ENCODE measurements around the gene CENPVL1. TPM values are rescaled to one million over a fixed set of nuclear protein-coding genes. Genes with fewer than 3 reads are reported as not detected.
A peak's percentile ranks its signal among the peaks of the same experiment; 100 is the strongest.
"Not testable (repeated sequence)": the region's sequence is repeated elsewhere in the genome, so short reads cannot be mapped to it uniquely, and the experiment has no call there.

The CENPVL1 gene
- total RNA-seq = 3.3 TPM

- not testable (repeated sequence) for DNase-seq (ENCODE audit: low spot score in 2 of 2); FAIRE-seq
Observed at GRCh38 chrX:51710277-51711164, at the start of gene CENPVL1. TSS of gene CENPVL1 (plus strand) at chrX:51710512. CDS start at chrX:51710512, 0 bp downstream.

GRCh38 chrX:51665981-51666380 is 44.3 kb upstream of the CENPVL1 start:
- no peak for FAIRE-seq
- DNase-seq (ENCODE audit: low spot score in 2 of 2) = no peak

- DNase-seq (ENCODE audit: low spot score in 2 of 2); FAIRE-seq: not testable (repeated sequence)
Observed at GRCh38 chrX:51679689-51680433, 30.5 kb upstream of the CENPVL1 start.

GRCh38 chrX:51681808-51682719 is 28.2 kb upstream of the CENPVL1 start:
- DNase-seq (ENCODE audit: low spot score in 2 of 2); FAIRE-seq: not testable (repeated sequence)

GRCh38 chrX:51682720-51683062 is 27.6 kb upstream of the CENPVL1 start, which contains the start of gene CENPVL2:
TSS of gene CENPVL2 (minus strand) at chrX:51682831. CDS start at chrX:51682831, 0 bp downstream.
- not testable (repeated sequence) for DNase-seq (ENCODE audit: low spot score in 2 of 2); FAIRE-seq

GRCh38 chrX:51694254-51694653 is 16.1 kb upstream of the CENPVL1 start:
- DNase-seq (ENCODE audit: low spot score in 2 of 2) = no peak
- FAIRE-seq = no peak

GRCh38 chrX:51697397-51697796 is 12.9 kb upstream of the CENPVL1 start:
- DNase-seq (ENCODE audit: low spot score in 2 of 2) = no peak
- FAIRE-seq = no peak

GRCh38 chrX:51712943-51713647 is 2.8 kb downstream of the CENPVL1 start:
- not testable (repeated sequence) for FAIRE-seq; DNase-seq (ENCODE audit: low spot score in 2 of 2)

GRCh38 chrX:51728202-51728601 is 17.9 kb downstream of the CENPVL1 start:
- FAIRE-seq = no peak
- DNase-seq (ENCODE audit: low spot score in 2 of 2) = no peak

- FAIRE-seq = no peak
- DNase-seq (ENCODE audit: low spot score in 2 of 2) = no peak
Observed at GRCh38 chrX:51737091-51737490, 26.8 kb downstream of the CENPVL1 start.

- DNase-seq (ENCODE audit: low spot score in 2 of 2) (no peak), FAIRE-seq (no peak)
Observed at GRCh38 chrX:51742586-51742985, 32.3 kb downstream of the CENPVL1 start.

- DNase-seq (ENCODE audit: low spot score in 2 of 2) (peak in 1 of 2 donors; percentile 34), FAIRE-seq (no peak)
Observed at GRCh38 chrX:51743179-51743957, 33.1 kb downstream of the CENPVL1 start, which contains the start of gene GSPT2. TSS of gene GSPT2 (plus strand) at chrX:51743442. CDS start at chrX:51743627, 185 bp downstream.

- FAIRE-seq (no peak), DNase-seq (ENCODE audit: low spot score in 2 of 2) (no peak)
Observed at GRCh38 chrX:51747671-51748070, 37.4 kb downstream of the CENPVL1 start.

- no peak for DNase-seq (ENCODE audit: low spot score in 2 of 2)
- no peak for FAIRE-seq
Observed at GRCh38 chrX:51759055-51759839, 48.9 kb downstream of the CENPVL1 start.

- FAIRE-seq = no peak
- DNase-seq (ENCODE audit: low spot score in 2 of 2) = no peak
Observed at GRCh38 chrX:51760657-51761056, 50.3 kb downstream of the CENPVL1 start.

Measured in frontal cortex (tissue), 4 donors.